Liver (tissue), 9 donors: ENCODE data around the gene ANO4. TPM values are rescaled to one million over a fixed set of nuclear protein-coding genes. Genes with fewer than 3 reads are reported as not detected.

Experiments used
- DNase-seq: peaks from one replicate; pipeline ENCODE4 v3.0.0-alpha.2; 2017; ENCODE audit warnings: low spot score
- H3K27ac ChIP-seq, 2 donors: one replicate each; pipeline ENCODE4 v1.7.0; 2013; ENCODE audit warnings: inconsistent platforms in 2 of 2, low read length in 2 of 2, control low read depth in 1 of 2, low read depth in 1 of 2, mild to moderate bottlenecking in 1 of 2
- H3K27me3 ChIP-seq, 4 donors: one replicate each; pipeline versions ENCODE4 v1.6.1 to v1.7.0; 2013; ENCODE audit warnings: low read length in 3 of 4, inconsistent platforms in 1 of 4, mild to moderate bottlenecking in 1 of 4, moderate library complexity in 1 of 4; ENCODE audit not compliant: control insufficient read depth in 4 of 4, insufficient read depth in 4 of 4
- H3K36me3 ChIP-seq, 4 donors: one replicate each; pipeline versions ENCODE4 v1.6.1 to v1.7.0; 2013; ENCODE audit warnings: low read length in 3 of 4, mild to moderate bottlenecking in 3 of 4, low read depth in 1 of 4, moderate library complexity in 1 of 4; ENCODE audit not compliant: control insufficient read depth in 4 of 4, insufficient read depth in 3 of 4
- H3K4me1 ChIP-seq, 4 donors: one replicate each; pipeline versions ENCODE4 v1.6.1 to v1.7.0; 2013; ENCODE audit warnings: low read length in 3 of 4, mild to moderate bottlenecking in 3 of 4, moderate library complexity in 1 of 4; ENCODE audit not compliant: control insufficient read depth in 4 of 4, insufficient read depth in 4 of 4
- H3K4me3 ChIP-seq, 3 donors: one replicate each; pipeline versions ENCODE4 v1.6.1 to v1.7.0; 2013; ENCODE audit warnings: low read length in 3 of 3, control low read depth in 1 of 3, low read depth in 1 of 3, mild to moderate bottlenecking in 1 of 3
- H3K9ac ChIP-seq, 2 donors: one replicate each; pipeline ENCODE4 v1.7.0; 2013; ENCODE audit warnings: low read length in 2 of 2, mild to moderate bottlenecking in 2 of 2, moderate library complexity in 2 of 2, control low read depth in 1 of 2, low read depth in 1 of 2
- H3K9me3 ChIP-seq, 4 donors: one replicate each; pipeline versions ENCODE4 v1.6.1 to v1.7.0; 2013; ENCODE audit warnings: low read length in 3 of 4; ENCODE audit not compliant: control insufficient read depth in 4 of 4
- ATF3 ChIP-seq: IDR thresholded peaks from 2 replicates; pipeline ENCODE4 v1.6.1; 2016; ENCODE audit warnings: antibody characterized with exemption
- CTCF ChIP-seq: fragments of 150-350 bp; IDR thresholded peaks from 2 replicates; pipeline ENCODE4 v1.5.1; 2017; ENCODE audit warnings: improper control_type of control experiment, low read depth, low read length; ENCODE audit not compliant: missing input control
- EGR1 ChIP-seq, 2 donors: IDR thresholded peaks; 2 replicates each; pipeline ENCODE4 v1.6.1; 2016 to 2018; ENCODE audit warnings: antibody characterized with exemption in 2 of 2, low read depth in 2 of 2
- FOXA1 ChIP-seq: IDR thresholded peaks from 2 replicates; pipeline ENCODE4 v1.6.1; 2016; ENCODE audit warnings: antibody characterized with exemption
- FOXA2 ChIP-seq: IDR thresholded peaks from 2 replicates; pipeline ENCODE4 v1.6.1; 2016; ENCODE audit warnings: antibody characterized with exemption
- GABPA ChIP-seq, 2 donors: IDR thresholded peaks in 1 of 2; conservative IDR thresholded peaks in 1 of 2; 2 replicates each; pipeline ENCODE4 v1.6.1; 2016; ENCODE audit warnings: antibody characterized with exemption in 2 of 2, mild to moderate bottlenecking in 1 of 2, moderate library complexity in 1 of 2
- HNF4A ChIP-seq, 2 donors: conservative IDR thresholded peaks; 2 replicates each; pipeline ENCODE4 v1.6.1; 2016; ENCODE audit warnings: antibody characterized with exemption in 2 of 2, mild to moderate bottlenecking in 2 of 2
- HNF4G ChIP-seq: IDR thresholded peaks from 2 replicates; pipeline ENCODE4 v1.6.1; 2016; ENCODE audit warnings: antibody characterized with exemption
- MAX ChIP-seq: IDR thresholded peaks from 2 replicates; pipeline ENCODE4 v1.6.1; 2016; ENCODE audit warnings: antibody characterized with exemption
- NR2F2 ChIP-seq: IDR thresholded peaks from 2 replicates; pipeline ENCODE4 v1.6.1; 2016; ENCODE audit warnings: antibody characterized with exemption
- RAD21 ChIP-seq, 2 donors: IDR thresholded peaks; 2 replicates each; pipeline ENCODE4 v1.6.1; 2016; ENCODE audit warnings: antibody characterized with exemption in 2 of 2, mild to moderate bottlenecking in 2 of 2
- RXRA ChIP-seq, 2 donors: IDR thresholded peaks; 2 replicates each; pipeline ENCODE4 v1.6.1; 2017 to 2018; ENCODE audit warnings: antibody characterized with exemption in 2 of 2, mild to moderate bottlenecking in 1 of 2
- TAF1 ChIP-seq: conservative IDR thresholded peaks from 2 replicates; pipeline ENCODE4 v1.6.1; 2016; ENCODE audit warnings: antibody characterized with exemption, mild to moderate bottlenecking
- YY1 ChIP-seq: IDR thresholded peaks from 2 replicates; pipeline ENCODE4 v1.6.1; 2016; ENCODE audit warnings: antibody characterized with exemption, mild to moderate bottlenecking
- WGBS: extraction: QIAGEN DNeasy Blood & Tissue Kit; methylation state at CpG from one replicate; pipeline ENCODE4 v1.1.7; 2013; 5-methylcytosine and 5-hydroxymethylcytosine counted together
- polyA plus RNA-seq, 2 donors: library from polyadenylated mRNA; stranded (reverse) in 1 of 2; unstranded in 1 of 2; fragments of 200-250 nt in 1 of 2; fragments of >200 nt in 1 of 2; fragmentation: Nextera tagmentation in 1 of 2; extraction: Ambion mirVana in 1 of 2; gene quantifications; one replicate each; pipeline versions ENCODE4 v1.2.1 to v1.2.3, GENCODE V29; 2013 to 2015
- total RNA-seq, 2 donors: library from RNA; depleted of rRNA; stranded (reverse); fragments of >200 nt; gene quantifications; one replicate each; pipeline ENCODE4 v1.2.3, GENCODE V29; 2014
- donor health status: healthy.
- donor health status: healthy.
- donor health status: healthy.
- donor health status: healthy.
- donor health status: healthy.

The ANO4 gene
- total and polyA plus RNA-seq, 4 donors: 0.08 to 2.2 (median 0.17) TPM; not detected in 1

- no peak for TF ChIP-seq TAF1
- Histone ChIP-seq H3K27ac (no peak overlapping the region), H3K4me1 (no peaks in the 10 kb centered on the region), H3K36me3 (peaks cover 0 to 2% (median 0%) of the 10 kb centered on the region in 4 donors), H3K9ac (no peak overlapping the region), H3K27me3 (peaks cover 0 to 6% (median 0%) of the 10 kb centered on the region in 4 donors), H3K9me3 (no peaks in the 10 kb centered on the region), H3K4me3 (no peak overlapping the region)
- no peak for DNase-seq
- WGBS: 86% methylated on average over 5 of the region's 5 CpGs
Observed at GRCh38 chr12:101168001-101168400, 373.4 kb downstream of the ANO4 start.

- Histone ChIP-seq H3K27me3 (peaks cover 0 to 4% (median 0%) of the 10 kb centered on the region in 4 donors), H3K36me3 (peaks cover 0 to 2% (median 0%) of the 10 kb centered on the region in 4 donors), H3K4me3 (no peak overlapping the region), H3K9ac (no peak overlapping the region), H3K9me3 (no peaks in the 10 kb centered on the region), H3K4me1 (no peaks in the 10 kb centered on the region), H3K27ac (no peak overlapping the region)
- WGBS: 44% methylated on average over 5 of the region's 5 CpGs
- DNase-seq: no peak
- TF ChIP-seq HNF4G (no peak), CTCF (peak; percentile 3)
Observed at GRCh38 chr12:101172316-101172715, 377.7 kb downstream of the ANO4 start.

GRCh38 chr12:101173197-101173749, 378.7 kb downstream of the ANO4 start:
- H3K9ac ChIP-seq: no peak overlapping the region
- no peak overlapping the region for H3K27ac ChIP-seq

More at GRCh38 chr12:101173197-101173749, 378.7 kb downstream of the ANO4 start:
- Histone ChIP-seq H3K36me3 (peaks cover 0 to 2% (median 0%) of the 10 kb centered on the region in 4 donors), H3K4me3 (no peak overlapping the region), H3K4me1 (no peaks in the 10 kb centered on the region), H3K27me3 (peaks cover 0 to 4% (median 0%) of the 10 kb centered on the region in 4 donors), H3K9me3 (no peaks in the 10 kb centered on the region)
- DNase-seq: no peak
- 80% methylated on average over 7 of the region's 7 CpGs for WGBS
- TF ChIP-seq YY1 (no peak), CTCF (no peak), RAD21 (IDR thresholded peaks at IDR 0.05) (no peak), FOXA1 (no peak), NR2F2 (no peak), ATF3 (no peak), GABPA (IDR thresholded peaks at IDR 0.05 in 1 of 2, conservative IDR thresholded peaks at IDR 0.05 in 1 of 2) (no peak), TAF1 (no peak), RXRA (IDR thresholded peaks at IDR 0.05) (no peak), FOXA2 (no peak), HNF4A (conservative IDR thresholded peaks at IDR 0.05) (no peak), MAX (no peak), EGR1 (IDR thresholded peaks at IDR 0.05; ENCODE audit: low read depth in 2 of 2) (no peak)
